Coronary artery (tissue), 2 donors: Measurements from ENCODE around the gene UVSSA.

ENCODE experiments used
- DNase-seq: peaks from one replicate; pipeline ENCODE4 v3.0.0-alpha.2; 2017; ENCODE audit warnings: low spot score
- H3K27ac ChIP-seq, 2 donors: fragments of 200-600 bp; sonication (generic); one replicate each; pipeline ENCODE4 v1.5.1; 2016 to 2019
- H3K4me3 ChIP-seq: fragments of 200-600 bp; sonication (generic); 2 replicates; pipeline ENCODE4 v1.5.1; 2016; ENCODE audit warnings: mild to moderate bottlenecking, moderate library complexity
- TF ChIP-seq, protein P1 (sequence below): fragments of 200-600 bp; sonication (generic); IDR thresholded peaks from one replicate; pipeline ENCODE4 v1.5.1; 2019; ENCODE audit warnings: antibody characterized with exemption

The UVSSA gene

DNA sequence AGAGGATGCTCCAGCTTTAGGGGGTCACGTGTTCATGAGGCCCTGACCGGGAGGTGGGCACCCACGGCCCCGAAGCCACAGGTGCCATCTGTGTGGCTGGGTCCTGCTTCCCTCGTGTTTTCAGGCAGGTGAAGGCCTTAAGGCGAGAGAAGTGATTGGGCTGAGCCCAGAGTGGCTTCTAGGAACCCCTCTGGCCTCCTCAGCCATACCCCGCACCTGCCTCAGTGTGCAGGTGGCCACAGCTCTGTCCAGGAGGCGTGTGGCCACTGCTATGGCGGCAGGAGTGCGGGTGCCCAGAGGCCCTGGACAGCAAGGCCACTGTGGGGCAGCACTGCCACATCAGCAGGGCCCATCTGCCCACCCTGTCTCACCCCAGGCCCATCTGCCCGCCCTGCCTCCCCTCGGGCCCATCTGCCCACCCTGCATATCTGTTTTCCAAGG, 34.2 kb downstream of the UVSSA start:
- DNase-seq: no peak
- Histone ChIP-seq H3K4me3 (no peak overlapping the region), H3K27ac (no peak overlapping the region)
- TF ChIP-seq, protein P1, sequence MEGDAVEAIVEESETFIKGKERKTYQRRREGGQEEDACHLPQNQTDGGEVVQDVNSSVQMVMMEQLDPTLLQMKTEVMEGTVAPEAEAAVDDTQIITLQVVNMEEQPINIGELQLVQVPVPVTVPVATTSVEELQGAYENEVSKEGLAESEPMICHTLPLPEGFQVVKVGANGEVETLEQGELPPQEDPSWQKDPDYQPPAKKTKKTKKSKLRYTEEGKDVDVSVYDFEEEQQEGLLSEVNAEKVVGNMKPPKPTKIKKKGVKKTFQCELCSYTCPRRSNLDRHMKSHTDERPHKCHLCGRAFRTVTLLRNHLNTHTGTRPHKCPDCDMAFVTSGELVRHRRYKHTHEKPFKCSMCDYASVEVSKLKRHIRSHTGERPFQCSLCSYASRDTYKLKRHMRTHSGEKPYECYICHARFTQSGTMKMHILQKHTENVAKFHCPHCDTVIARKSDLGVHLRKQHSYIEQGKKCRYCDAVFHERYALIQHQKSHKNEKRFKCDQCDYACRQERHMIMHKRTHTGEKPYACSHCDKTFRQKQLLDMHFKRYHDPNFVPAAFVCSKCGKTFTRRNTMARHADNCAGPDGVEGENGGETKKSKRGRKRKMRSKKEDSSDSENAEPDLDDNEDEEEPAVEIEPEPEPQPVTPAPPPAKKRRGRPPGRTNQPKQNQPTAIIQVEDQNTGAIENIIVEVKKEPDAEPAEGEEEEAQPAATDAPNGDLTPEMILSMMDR: no peak

DNA sequence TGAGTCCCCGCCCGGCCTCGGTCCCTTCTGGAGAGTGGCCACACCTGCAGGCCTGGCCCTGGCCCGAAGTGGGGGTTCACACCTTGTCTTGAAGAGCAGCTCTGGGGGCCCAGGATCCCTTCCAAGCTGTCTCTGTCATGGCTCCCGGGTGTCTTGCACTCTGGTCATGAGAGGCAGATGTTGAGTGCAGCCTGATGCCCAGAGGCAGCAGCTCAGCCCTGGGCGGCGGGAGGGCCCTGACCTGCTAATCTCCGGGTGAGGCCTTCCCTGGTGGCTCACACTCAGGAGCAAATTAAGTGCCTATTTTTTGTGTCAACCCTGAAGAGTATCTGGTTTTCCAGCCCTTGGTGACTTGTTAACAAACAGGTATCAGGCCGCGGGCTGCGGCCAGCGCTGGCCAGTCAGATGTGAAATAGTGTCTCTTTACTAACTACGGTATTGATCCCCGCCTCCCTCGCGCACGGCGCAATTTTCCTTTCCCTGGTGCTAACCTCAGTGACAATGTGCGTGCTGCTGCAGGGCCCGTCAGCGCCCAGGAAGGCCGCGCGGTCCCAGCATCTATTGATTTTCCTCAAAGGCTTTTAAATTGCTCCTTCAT, 35.0 kb downstream of the UVSSA start:
- H3K27ac ChIP-seq: no peak overlapping the region
- no peak for DNase-seq
- no peak overlapping the region for H3K4me3 ChIP-seq
- TF ChIP-seq, protein P1: no peak

DNA sequence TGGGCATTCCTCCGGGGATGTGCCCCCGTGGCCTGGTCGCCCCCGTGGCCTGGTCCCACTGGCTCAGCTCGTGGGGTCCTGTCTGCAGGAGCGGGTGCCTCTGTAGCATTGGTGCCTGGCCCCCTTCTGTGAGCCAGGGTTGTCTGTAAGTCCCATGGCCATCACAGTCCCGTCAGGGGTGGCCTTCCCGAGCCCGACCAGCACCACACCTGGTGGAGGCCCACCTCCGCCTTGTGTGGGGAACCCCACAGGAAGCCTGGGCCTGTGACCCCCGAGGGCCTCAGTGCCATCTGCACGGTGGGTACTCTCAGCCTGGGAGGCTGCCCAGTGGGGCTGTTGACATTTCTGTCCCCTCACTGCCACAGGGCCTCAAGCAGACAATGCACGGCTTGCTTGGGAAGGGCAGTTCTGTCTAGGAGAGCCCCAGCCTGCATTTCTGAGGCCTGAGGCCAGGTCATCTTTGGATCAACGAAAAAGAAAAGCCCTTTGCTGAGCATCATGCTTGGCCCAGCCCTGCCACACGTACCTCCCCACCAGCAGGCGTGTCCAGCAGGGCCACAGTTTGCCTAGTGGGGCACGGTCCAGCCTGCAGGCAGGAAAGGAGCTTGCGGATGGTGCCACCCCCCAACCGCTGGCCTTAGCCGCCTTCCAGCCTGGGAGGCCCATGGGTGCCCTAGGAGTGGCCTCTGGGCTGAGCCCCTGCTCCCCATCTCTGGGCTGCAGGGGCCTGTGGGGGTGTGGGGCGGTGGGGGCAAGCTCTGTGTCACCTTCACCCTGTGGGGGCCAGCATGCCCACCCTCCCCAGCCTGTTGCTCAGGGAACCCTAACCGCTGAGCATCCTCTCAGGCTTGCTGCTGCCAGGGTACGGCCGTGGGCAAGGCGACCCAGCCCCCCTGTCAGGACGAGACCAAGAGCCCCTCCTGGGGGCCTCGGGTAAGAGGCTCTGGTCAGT, 36.0 kb downstream of the UVSSA start:
- H3K4me3 ChIP-seq: no peak overlapping the region
- DNase-seq: no peak
- TF ChIP-seq, protein P1: no peak
- H3K27ac ChIP-seq: no peak overlapping the region

DNA sequence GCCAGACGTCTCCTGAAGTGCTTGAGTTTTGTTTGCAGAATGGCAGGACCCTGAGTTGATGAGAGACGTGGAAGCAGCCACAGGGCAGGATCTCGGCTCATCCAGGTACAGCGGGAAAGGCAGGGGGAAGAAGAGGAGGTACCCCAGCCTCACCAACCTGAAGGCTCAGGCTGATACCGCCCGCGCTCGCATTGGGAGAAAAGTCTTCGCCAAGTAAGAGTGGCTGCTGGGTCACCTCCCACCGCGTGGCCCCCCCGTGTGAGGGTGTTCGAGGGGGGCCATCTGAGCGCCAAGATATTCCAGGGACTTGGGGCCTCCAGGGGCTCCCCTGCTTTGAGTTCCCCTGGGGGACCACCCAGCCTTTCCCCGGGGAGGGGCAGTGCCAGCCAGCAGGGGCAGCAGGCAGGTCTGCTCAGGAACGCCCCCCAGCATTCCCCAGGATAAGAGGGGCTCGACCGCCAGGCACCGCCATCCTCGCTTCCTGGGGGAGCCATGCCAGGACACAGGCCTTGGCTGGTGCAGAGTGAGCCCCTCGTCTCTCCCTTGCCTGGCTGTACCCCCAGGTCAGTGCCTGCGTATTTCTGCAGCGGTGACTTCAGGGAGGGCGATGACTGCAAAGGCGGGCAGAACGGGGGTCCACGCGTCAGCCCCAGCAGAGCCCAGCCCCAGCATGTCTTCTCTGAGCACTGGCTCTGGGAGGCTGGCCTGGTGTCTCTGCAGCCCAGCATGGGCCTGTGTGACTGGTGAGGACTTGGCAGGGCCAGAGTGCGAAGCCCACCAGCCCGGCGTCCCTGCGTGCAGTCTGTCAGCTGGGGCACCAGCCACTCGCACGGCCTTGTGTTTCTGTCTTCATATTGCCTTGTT, 37.0 kb downstream of the UVSSA start:
- no peak for DNase-seq
- TF ChIP-seq, protein P1: no peak
- no peak overlapping the region for H3K4me3 ChIP-seq
- no peak overlapping the region for H3K27ac ChIP-seq

DNA sequence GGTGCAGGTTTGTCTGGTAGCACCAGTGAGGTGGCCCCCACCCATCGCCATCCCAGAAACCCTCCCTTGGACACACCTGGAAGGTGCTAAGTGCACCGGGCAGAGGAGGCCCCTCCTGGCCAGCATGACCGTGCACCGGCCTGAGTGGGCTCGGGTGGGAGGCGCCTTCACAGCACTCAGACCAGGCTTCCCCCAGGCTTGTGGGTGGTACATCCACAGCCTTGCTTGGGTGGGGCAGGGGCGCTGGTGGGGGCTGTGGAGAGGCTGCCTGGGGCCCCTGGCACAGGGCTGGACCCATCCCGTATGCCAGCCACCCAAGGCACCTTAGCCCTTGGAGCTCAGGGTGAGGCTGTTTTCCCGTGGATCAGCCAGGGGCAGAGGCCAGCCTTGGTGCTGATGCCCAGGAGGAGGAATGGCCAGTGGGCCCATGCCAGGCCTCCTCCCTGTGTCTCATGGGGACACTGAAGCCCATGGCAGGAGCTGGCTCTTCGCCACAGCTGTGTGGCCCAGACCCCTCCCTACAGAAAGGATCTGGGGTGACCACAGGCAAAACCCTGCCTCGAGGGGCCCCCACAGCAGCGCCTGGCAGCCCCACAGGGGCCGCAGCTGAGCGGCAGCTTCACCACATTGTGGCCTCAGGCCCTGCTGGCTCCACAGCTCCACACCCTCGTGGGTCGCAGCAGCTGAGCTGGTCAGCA, 37.8 kb downstream of the UVSSA start:
- no peak for DNase-seq
- Histone ChIP-seq H3K27ac (no peak overlapping the region), H3K4me3 (no peak overlapping the region)
- TF ChIP-seq, protein P1: no peak
